HG03060 (cell line): ENCODE measurements around the gene IFIT2.
"Not testable (repeated sequence)": the region's sequence is repeated elsewhere in the genome, so short reads cannot be mapped to it uniquely, and the experiment has no call there.

Experiments used
- ATAC-seq: cut with Tn5 transposase; IDR thresholded peaks from one replicate; pipeline ENCODE4 v1.9.1; 2021; ENCODE audit warnings: low read depth, moderate number of reproducible peaks; ENCODE audit not compliant: unreplicated experiment

IFIT2 gene

GRCh38 chr10:89306434-89307268 lies 4.8 kb downstream of the IFIT2 start:
- ATAC-seq = no peak

- ATAC-seq = no peak
These were observed 5.4 kb downstream of the IFIT2 start for GRCh38 chr10:89307269-89307577.

GRCh38 chr10:89308266-89308665 lies 6.4 kb downstream of the IFIT2 start:
- no peak for ATAC-seq

GRCh38 chr10:89308736-89309135 lies 6.9 kb downstream of the IFIT2 start:
- ATAC-seq = no peak

GRCh38 chr10:89309156-89310055 lies 7.6 kb downstream of the IFIT2 start:
- ATAC-seq = no peak

GRCh38 chr10:89310056-89310893 lies 8.4 kb downstream of the IFIT2 start:
- ATAC-seq = no peak

- ATAC-seq = no peak
These were observed 11.1 kb downstream of the IFIT2 start for GRCh38 chr10:89312973-89313372.

GRCh38 chr10:89314676-89315075 lies 12.8 kb downstream of the IFIT2 start:
- no peak for ATAC-seq

- not testable (repeated sequence) for ATAC-seq
These were observed 16.2 kb downstream of the IFIT2 start for GRCh38 chr10:89318047-89318446.

GRCh38 chr10:89325081-89325480 lies 23.2 kb downstream of the IFIT2 start:
- ATAC-seq = not testable (repeated sequence)

- not testable (repeated sequence) for ATAC-seq
These were observed 24.0 kb downstream of the IFIT2 start for GRCh38 chr10:89325856-89326255.

GRCh38 chr10:89327803-89328441 lies 26.1 kb downstream of the IFIT2 start, which contains the start of gene IFIT3:
IFIT3 (plus strand) TSS chr10:89327997; CDS start chr10:89328074, 77 bp downstream.
- ATAC-seq = no peak

GRCh38 chr10:89329151-89329550 lies 27.3 kb downstream of the IFIT2 start:
- no peak for ATAC-seq

GRCh38 chr10:89330014-89330413 lies 28.2 kb downstream of the IFIT2 start:
- ATAC-seq = not testable (repeated sequence)

GRCh38 chr10:89330537-89331212 lies 28.8 kb downstream of the IFIT2 start:
- ATAC-seq = no peak

- ATAC-seq = not testable (repeated sequence)
These were observed 29.8 kb downstream of the IFIT2 start for GRCh38 chr10:89331487-89332122.

- ATAC-seq = peak; percentile 39
These were observed 30.3 kb downstream of the IFIT2 start for GRCh38 chr10:89332123-89332633.

- no peak for ATAC-seq
These were observed 33.4 kb downstream of the IFIT2 start for GRCh38 chr10:89335226-89335625.

- no peak for ATAC-seq
These were observed 34.4 kb downstream of the IFIT2 start for GRCh38 chr10:89336241-89336640.
